Measurements from ENCODE around the gene FAM193A.

The FAM193A gene

GRCh38 chr4:2742823-2743517, 206.5 kb downstream of the FAM193A start:
- no peak for DNase-seq (ENCODE audit: low read depth)
- H3K4me3 ChIP-seq (replicated peaks; ENCODE audit: low read depth, low read length) = no peak overlapping the region
- TF ChIP-seq CTCF (IDR thresholded peaks at IDR 0.05; ENCODE audit: low read length, missing control alignments) = no peak

GRCh38 chr4:2743518-2744445, 207.3 kb downstream of the FAM193A start:
- TF ChIP-seq CTCF (IDR thresholded peaks at IDR 0.05; ENCODE audit: low read length, missing control alignments) = no peak
- no peak for DNase-seq (ENCODE audit: low read depth)
- no peak overlapping the region for H3K4me3 ChIP-seq (replicated peaks; ENCODE audit: low read depth, low read length)

- H3K4me3 ChIP-seq (replicated peaks; ENCODE audit: low read depth, low read length) = no peak overlapping the region
- TF ChIP-seq CTCF (IDR thresholded peaks at IDR 0.05; ENCODE audit: low read length, missing control alignments) = no peak
- no peak for DNase-seq (ENCODE audit: low read depth)
These were observed 208.3 kb downstream of the FAM193A start for GRCh38 chr4:2744576-2745270.

GRCh38 chr4:2745516-2745915, 209.1 kb downstream of the FAM193A start:
- H3K4me3 ChIP-seq (replicated peaks; ENCODE audit: low read depth, low read length) = no peak overlapping the region
- no peak for DNase-seq (ENCODE audit: low read depth)
- no peak for TF ChIP-seq CTCF (IDR thresholded peaks at IDR 0.05; ENCODE audit: low read length, missing control alignments)

GRCh38 chr4:2745981-2746806, 209.7 kb downstream of the FAM193A start:
- TF ChIP-seq CTCF (IDR thresholded peaks at IDR 0.05; ENCODE audit: low read length, missing control alignments) = no peak
- DNase-seq (ENCODE audit: low read depth) = peak; percentile 45
- no peak overlapping the region for H3K4me3 ChIP-seq (replicated peaks; ENCODE audit: low read depth, low read length)
